HuH-7.5 (cell line): ENCODE measurements around the gene GATC.
"Not testable (repeated sequence)": the region's sequence is repeated elsewhere in the genome, so short reads cannot be mapped to it uniquely, and the experiment has no call there.

Source experiments
- DNase-seq: peaks from one replicate; pipeline ENCODE4 v3.0.0; 2011; ENCODE audit warnings: low spot score

GATC gene

DNA sequence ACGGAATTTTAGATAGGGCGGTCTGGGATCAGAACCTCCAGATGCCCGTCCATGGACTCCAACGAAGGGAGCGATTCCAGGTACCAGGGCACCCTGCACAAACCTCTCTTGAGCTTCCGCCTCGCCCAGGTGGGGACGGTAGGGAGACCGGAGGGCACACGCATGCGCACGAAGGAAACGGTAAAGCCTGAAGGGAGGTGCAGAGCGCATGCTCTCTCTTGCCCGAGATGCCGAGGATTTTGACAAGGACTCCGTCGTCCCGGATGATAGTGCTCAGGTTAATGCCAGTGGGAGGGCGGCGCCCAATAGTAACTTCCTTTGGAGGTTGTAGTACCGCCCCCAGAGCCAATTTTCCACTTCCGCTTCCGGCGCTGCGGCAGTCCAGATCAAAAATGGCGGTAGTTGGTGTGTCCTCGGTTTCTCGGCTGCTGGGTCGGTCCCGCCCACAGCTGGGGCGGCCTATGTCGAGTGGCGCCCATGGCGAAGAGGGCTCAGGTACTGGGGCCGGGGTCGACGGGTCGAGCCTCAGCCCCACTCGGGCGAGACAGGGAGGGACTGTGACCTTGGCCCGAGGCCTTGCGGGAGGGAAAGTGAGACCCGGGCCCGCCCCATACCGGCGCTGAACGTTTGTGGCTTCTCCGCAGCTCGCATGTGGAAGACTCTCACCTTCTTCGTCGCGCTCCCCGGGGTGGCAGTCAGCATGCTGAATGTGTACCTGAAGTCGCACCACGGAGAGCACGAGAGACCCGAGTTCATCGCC lies 8.3 kb upstream of the GATC start, which contains the start of gene COX6A1:
Gene COX6A1 (plus strand): TSS at position 379 of the 760 bp plus-strand sequence. CDS start 14 bp downstream, at position 393.
- DNase-seq = peak; percentile 92

GRCh38 chr12:120438495-120439198 lies 7.6 kb upstream of the GATC start:
- DNase-seq = no peak

- peak; percentile 58 for DNase-seq
Observed at GRCh38 chr12:120439646-120440247, 6.5 kb upstream of the GATC start.

- no peak for DNase-seq
Observed at GRCh38 chr12:120444676-120445075, 1.6 kb upstream of the GATC start.

- not testable (repeated sequence) for DNase-seq
Observed at GRCh38 chr12:120446844-120447178, 567 bp downstream of the GATC start.

DNA sequence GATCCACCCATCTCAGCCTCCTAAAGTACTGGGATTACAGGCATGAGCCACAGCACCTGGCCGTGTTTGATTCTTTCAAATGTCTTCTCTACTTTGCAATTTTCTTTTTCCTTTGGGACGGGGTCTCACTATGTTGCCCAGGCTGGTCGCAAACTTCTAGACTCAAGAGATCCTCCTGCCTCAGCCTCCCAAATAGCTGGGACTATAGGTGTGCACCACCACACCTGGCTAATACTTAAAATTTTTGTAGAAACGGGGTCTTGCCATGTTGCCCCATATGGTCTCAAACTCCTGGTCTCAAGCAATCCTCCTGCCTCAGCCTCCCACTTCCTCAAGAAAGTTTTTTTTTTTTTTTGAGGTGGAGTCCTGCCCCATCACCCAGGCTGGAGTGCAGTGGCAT lies 1.7 kb downstream of the GATC start:
- DNase-seq = no peak

DNA sequence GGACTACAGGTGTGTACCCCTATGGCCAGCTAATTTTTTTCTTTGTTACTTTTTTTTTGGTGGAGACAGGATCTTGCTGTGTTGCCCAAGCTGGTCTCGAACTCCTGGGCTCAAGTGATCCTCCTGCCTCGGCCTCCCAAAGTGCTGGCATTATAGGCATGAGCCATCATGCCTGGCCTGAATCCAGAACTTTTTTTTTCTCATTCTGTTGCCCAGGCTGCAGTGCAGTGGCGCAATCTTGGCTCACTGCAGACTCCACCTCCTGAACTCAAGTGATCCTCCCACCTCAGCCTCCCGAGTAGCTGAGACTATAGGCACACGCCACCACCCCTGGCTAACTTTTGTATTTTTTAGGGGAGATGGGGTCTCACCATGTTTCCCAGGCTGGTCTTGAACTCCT lies 6.3 kb downstream of the GATC start:
- DNase-seq = not testable (repeated sequence)

DNA sequence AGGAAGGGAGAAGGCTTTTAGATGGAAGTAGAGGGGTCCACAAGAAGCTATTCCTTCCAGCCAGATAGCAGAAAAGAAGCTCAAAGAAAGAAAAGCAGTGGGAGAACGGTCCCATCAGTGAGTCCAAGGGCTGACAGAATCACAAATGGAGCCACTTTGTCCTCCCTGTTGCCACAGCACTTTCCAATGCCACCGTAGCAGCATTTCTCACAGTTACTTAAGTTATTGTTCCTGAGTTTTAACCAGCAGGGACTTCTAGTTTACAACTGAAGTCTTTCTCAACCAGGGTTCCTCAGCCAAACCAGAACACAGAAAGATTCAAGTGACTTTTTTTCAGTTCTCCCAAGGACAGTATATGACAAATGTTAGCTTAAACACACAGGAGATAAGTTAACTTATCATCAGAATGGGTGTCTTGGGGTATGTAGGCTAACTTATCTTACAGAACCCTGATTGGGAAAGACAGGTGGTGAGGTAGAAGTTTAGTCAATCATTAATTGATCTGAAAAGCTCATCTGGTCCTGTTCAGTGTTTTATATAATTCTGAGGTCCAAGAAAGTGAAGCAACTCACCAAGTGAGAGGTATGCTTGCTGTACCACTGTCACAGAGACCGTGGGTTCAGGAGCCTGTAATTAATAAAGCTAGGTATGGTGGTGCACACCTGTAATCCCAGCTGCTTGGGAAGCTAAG lies 7.0 kb downstream of the GATC start:
- no peak for DNase-seq

- DNase-seq = peak; percentile 20
Observed at GRCh38 chr12:120453977-120454376, 7.7 kb downstream of the GATC start.

GRCh38 chr12:120455302-120455701 lies 9.1 kb downstream of the GATC start:
- no peak for DNase-seq

DNA sequence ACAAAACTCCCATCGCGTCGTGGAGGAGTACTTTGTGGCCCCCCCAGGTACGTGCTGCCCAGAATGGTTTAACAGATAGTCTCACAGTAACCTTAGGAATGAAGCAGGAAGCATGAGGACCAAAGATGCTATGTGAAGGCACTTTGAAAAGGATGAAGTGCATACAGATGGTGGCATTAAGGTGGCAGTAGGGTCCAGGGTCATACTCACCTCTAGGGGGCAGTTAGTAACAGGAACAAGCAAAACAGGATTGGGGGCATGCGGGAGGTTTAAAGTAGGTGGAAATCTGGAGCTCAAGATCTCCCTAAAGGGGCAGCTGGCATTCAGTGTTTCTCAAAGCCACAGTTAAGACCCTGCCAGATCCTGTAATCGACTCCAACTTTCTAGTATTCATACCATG lies 10.9 kb downstream of the GATC start:
- DNase-seq = peak; percentile 22

GRCh38 chr12:120460157-120460556 lies 13.9 kb downstream of the GATC start:
- DNase-seq = no peak

- no peak for DNase-seq
Observed at GRCh38 chr12:120462099-120462640, 15.9 kb downstream of the GATC start.

DNA sequence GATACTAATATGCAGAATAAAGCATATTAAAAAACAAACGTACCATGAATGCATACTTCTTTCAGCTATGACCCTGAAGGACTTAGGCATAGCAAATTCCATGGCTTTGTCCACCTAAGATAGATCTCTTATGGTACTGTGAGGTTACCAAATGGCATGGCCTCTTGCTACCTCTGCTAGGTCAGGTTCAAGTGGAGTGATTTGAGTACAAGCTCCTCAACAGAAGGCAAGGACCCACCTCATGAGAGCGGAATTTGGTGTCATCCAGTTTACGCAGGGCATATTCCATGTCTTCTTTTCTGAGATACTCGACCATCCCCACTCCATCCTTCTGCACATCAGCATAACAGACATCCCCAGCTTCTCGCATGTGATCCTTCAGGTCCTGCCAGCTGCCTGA lies 17.5 kb downstream of the GATC start:
- DNase-seq = no peak

- DNase-seq = no peak
Observed at GRCh38 chr12:120465756-120466155, 19.5 kb downstream of the GATC start.

DNA sequence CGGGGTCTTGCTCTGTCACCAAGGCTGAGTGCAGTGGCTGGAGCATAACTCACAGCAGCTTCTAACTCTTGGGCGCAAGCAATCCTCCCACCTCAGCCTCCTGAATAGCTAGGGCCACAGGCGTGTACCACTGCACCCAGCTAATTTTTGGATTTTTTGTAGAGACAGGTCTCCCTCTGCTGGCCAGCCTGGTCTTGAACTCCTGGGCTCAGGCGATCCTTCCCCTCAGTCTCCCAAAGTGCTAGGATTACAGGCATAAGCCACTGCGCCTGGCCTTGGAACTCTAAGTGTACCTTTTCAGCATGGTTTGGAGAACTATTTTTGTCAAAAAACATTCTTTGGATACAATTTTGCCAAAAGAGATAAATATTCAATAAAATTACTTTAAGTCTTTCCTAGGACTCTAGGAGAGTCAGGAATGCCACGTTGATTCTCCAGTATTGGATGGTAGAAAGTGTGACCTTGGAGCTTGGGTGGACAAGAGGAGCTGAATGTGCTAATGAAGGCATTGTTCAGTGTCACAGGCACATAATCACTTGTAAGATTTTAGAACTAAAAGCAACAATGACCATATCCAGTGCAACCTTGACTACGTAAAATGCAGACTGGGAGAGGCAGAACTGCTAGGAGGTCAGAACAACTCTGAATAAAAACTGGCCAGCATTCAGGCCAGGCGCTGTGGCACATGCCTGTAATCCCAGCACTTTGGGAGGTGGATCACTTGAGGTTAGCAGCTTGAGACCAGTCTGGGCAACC lies 20.5 kb downstream of the GATC start:
- no peak for DNase-seq

- DNase-seq = no peak
Observed at GRCh38 chr12:120467439-120467838, 21.2 kb downstream of the GATC start.

GRCh38 chr12:120468325-120468820 lies 22.1 kb downstream of the GATC start:
- DNase-seq = peak; percentile 10

DNA sequence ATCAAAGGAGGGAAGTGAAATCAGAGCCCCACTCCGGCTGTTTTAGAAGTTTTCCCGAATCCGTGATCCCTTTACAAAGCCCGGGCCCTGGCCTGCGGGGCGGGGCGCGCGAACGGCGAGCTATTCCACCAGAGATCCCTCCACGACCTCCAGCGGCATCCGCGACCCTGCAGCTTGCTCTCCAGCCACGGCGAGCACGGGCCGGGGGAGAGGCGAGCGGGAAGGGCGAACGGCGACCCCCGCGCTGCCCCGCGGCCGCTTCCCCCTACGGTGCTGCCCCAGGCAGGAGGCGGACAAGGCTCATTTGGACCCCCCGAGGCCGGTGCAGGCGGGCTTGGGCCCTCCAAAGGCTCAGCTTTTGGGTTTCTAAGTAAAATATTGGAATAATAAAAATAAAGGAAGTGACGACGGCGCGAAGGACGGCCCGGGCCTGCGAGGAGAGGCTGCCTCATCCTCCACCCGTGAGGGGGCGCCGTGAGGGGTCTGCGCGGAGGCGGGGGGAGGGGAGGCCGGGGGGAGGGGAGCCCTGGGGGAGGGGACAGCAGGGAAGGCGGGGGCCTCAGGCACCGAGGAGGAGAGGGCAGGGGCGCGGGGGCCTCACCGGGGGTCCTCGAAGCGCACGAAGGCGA lies 22.7 kb downstream of the GATC start:
- DNase-seq = peak; percentile 28

DNA sequence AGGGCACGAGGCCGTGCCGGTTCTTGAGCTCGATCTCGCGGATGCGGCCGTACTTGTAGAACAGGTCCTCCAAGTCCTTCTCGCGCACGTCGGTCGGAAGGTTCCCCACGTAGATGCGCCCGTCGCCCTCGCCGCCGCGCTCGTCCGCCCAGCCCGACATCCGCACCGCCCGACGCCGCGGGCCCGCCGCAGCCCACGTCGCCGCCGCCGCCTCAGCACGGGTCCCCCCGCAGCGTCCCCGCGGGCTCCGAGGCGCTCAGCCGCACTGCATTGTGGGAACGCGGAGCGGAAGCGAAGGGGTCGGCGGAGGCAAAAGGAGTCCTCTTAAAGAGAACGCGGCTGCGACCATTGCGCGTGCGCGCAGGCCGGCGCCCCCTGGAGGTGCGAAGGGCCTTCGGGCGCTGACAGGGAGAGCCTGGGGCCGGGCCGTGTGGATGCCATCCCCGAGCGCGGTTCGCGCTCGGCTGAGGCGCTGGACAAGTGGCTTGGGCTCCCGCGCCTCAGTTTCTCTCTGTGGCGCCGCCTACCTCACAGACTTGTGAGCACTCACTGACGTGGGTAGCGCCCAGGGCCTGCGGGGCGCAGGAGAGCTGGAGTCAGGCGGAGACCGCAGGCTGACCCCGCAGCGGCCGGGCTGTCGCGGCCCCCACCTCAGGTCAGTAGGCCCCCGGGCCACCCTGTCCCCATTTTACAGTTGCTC lies 23.4 kb downstream of the GATC start, which contains the start of gene SRSF9:
Gene SRSF9 (minus strand): TSS at position 299 of the 700 bp plus-strand sequence. CDS start 139 bp downstream, at position 160.
- peak; percentile 92 for DNase-seq
